NCI-H1694 (cell line): Measurements from ENCODE around the gene WT1.
"Not testable (repeated sequence)": the region's sequence is repeated elsewhere in the genome, so short reads cannot be mapped to it uniquely, and the experiment has no call there.

Source experiments
- DNase-seq: peaks from one replicate; lab custom pipeline; 2025; lab: John Stamatoyannopoulos, UW

WT1 gene

GRCh38 chr11:32435511-32435941 lies at the start of gene WT1:
Gene WT1 (minus strand): TSS chr11:32435539.
- DNase-seq: no peak

GRCh38 chr11:32479291-32479690 lies 44.0 kb upstream of the WT1 start:
- no peak for DNase-seq

- DNase-seq: peak; percentile 29
Observed at GRCh38 chr11:32478277-32478731, 43.0 kb upstream of the WT1 start.

GRCh38 chr11:32473282-32473909 lies 38.1 kb upstream of the WT1 start:
- DNase-seq: no peak

GRCh38 chr11:32472226-32472625 lies 36.9 kb upstream of the WT1 start:
- no peak for DNase-seq

- DNase-seq: not testable (repeated sequence)
Observed at GRCh38 chr11:32471544-32471943, 36.2 kb upstream of the WT1 start.

GRCh38 chr11:32469791-32470190 lies 34.5 kb upstream of the WT1 start:
- DNase-seq: no peak

GRCh38 chr11:32466279-32466915 lies 31.1 kb upstream of the WT1 start:
- no peak for DNase-seq

GRCh38 chr11:32464078-32464477 lies 28.7 kb upstream of the WT1 start:
- DNase-seq: no peak

GRCh38 chr11:32462011-32462690 lies 26.8 kb upstream of the WT1 start:
- no peak for DNase-seq

- DNase-seq: no peak
Observed at GRCh38 chr11:32456864-32457263, 21.5 kb upstream of the WT1 start.

- DNase-seq: no peak
Observed at GRCh38 chr11:32454993-32455392, 19.7 kb upstream of the WT1 start.

- no peak for DNase-seq
Observed at GRCh38 chr11:32451808-32452207, 16.5 kb upstream of the WT1 start.

- no peak for DNase-seq
Observed at GRCh38 chr11:32450372-32450771, 15.0 kb upstream of the WT1 start.

GRCh38 chr11:32448232-32448631 lies 12.9 kb upstream of the WT1 start:
- DNase-seq: peak; percentile 49

GRCh38 chr11:32447252-32447651 lies 11.9 kb upstream of the WT1 start:
- no peak for DNase-seq

GRCh38 chr11:32446227-32446626 lies 10.9 kb upstream of the WT1 start:
- DNase-seq: no peak

GRCh38 chr11:32444186-32444585 lies 8.8 kb upstream of the WT1 start:
- no peak for DNase-seq

- DNase-seq: no peak
Observed at GRCh38 chr11:32440916-32441315, 5.6 kb upstream of the WT1 start.

GRCh38 chr11:32440312-32440908 lies 5.1 kb upstream of the WT1 start:
- DNase-seq: no peak

GRCh38 chr11:32439501-32440210 lies 4.3 kb upstream of the WT1 start:
- no peak for DNase-seq

- no peak for DNase-seq
Observed at GRCh38 chr11:32438866-32439489, 3.6 kb upstream of the WT1 start.
